ENCODE data around the gene ANAPC10. TPM values are rescaled to one million over a fixed set of nuclear protein-coding genes. Genes with fewer than 3 reads are reported as not detected.

ANAPC10 gene
- total and polyA plus RNA-seq, 2 donors (not counting 3 experiments of a cell fraction or from before 2014, with no cell fraction given) = 15.7 to 24.0 TPM

- CTCF ChIA-PET = interaction anchor here (0.8 kb wide), 1 partner anchor 13 kb away, joined by 3 read pairs; no protein-coding TSS in a partner anchor
Measured at GRCh38 chr4:145081756-145082155, 16.2 kb downstream of the ANAPC10 start.

More at GRCh38 chr4:145081756-145082155, 16.2 kb downstream of the ANAPC10 start:
- Histone ChIP-seq H3K4me3 (replicated peaks in 1 of 3; ENCODE audit: insufficient read depth in 1 of 3, low read depth in 1 of 3, low read length in 3 of 3) (no peak overlapping the region), H3K36me3 (ENCODE audit: control insufficient read depth in 2 of 2, extremely low read depth in 1 of 2, insufficient read depth in 2 of 2, low read length in 2 of 2) (no peaks in the 10 kb centered on the region), H3K4me1 (ENCODE audit: control insufficient read depth, extremely low read depth, insufficient read depth, low read length) (no peaks in the 10 kb centered on the region), H3K4me2 (ENCODE audit: insufficient read depth, low read length) (no peak overlapping the region), H3K9ac (replicated peaks; ENCODE audit: extremely low read depth, insufficient read depth, low read length) (no peak overlapping the region), H2AFZ (ENCODE audit: low read depth, low read length) (no peak overlapping the region), H3K27me3 (ENCODE audit: control insufficient read depth in 2 of 2, insufficient read depth in 2 of 2, low read length in 2 of 2) (no peaks in the 10 kb centered on the region), H4K20me1 (replicated peaks; ENCODE audit: control insufficient read depth, extremely low read depth, insufficient read depth, low read length) (no peaks in the 10 kb centered on the region), H3K9me1 (replicated peaks; ENCODE audit: control insufficient read depth, extremely low read depth, insufficient read depth, low read length) (no peaks in the 10 kb centered on the region), H3K9me3 (replicated peaks; ENCODE audit: control insufficient read depth, insufficient read depth, low read length) (no peaks in the 10 kb centered on the region), H3K27ac (ENCODE audit: insufficient read depth, low read depth, low read length) (no peak overlapping the region), H3K79me2 (ENCODE audit: control insufficient read depth, insufficient read depth, low read length) (peaks cover 20% of the 10 kb centered on the region)
- BruUV-seq (replicated peaks) = no TSS peak
- FAIRE-seq (no peak), DNase-seq (ENCODE audit: low read depth, low spot score) (no peak)
- TF ChIP-seq POLR2AphosphoS5 (IDR thresholded peaks at IDR 0.05; ENCODE audit: insufficient read depth, low read depth, low read length) (no peak), POLR2A (IDR thresholded peaks at IDR 0.05; ENCODE audit: low read depth, low read length) (no peak), CTCF (IDR thresholded peaks at IDR 0.05; ENCODE audit: extremely low read depth in 1 of 2, insufficient read depth in 1 of 2, low read depth in 1 of 2, low read length in 2 of 2) (no peak), MAX (IDR thresholded peaks at IDR 0.05; ENCODE audit: insufficient read depth, insufficient read length) (no peak), FOS (IDR thresholded peaks at IDR 0.05; ENCODE audit: borderline replicate concordance, insufficient read depth, low read length) (no peak), JUN (IDR thresholded peaks at IDR 0.05; ENCODE audit: borderline replicate concordance, insufficient read depth, insufficient read length, low read depth) (no peak), EZH2 (IDR thresholded peaks at IDR 0.05; ENCODE audit: borderline replicate concordance, low read depth, low read length, severe bottlenecking) (no peak), GATA2 (IDR thresholded peaks at IDR 0.05; ENCODE audit: insufficient read depth, insufficient read length, low read depth, low read length) (no peak), MYC (IDR thresholded peaks at IDR 0.05; ENCODE audit: low read depth, low read length) (no peak)
- intact Hi-C loops (cut with micrococcal nuclease) = no loop called here
- dilution Hi-C loops (cut with MboI; ENCODE audit: extremely low pct_ligation_motif_present, low sequenced_read_pairs) = no loop called here
- POLR2A ChIA-PET = no interaction called here

All from endothelial cell of umbilical vein (primary cell).